Renal cortex interstitium (tissue), 11 donors: ENCODE data around the gene SNED1. TPM values are rescaled to one million over a fixed set of nuclear protein-coding genes. Genes with fewer than 3 reads are reported as not detected.

ENCODE experiments used
- DNase-seq, 11 donors: peaks; one replicate each; pipeline ENCODE4 v3.0.0-alpha.2; 2013; ENCODE audit warnings: low read depth in 9 of 11, low spot score in 4 of 11; ENCODE audit errors: extremely low read depth in 1 of 11
- polyA plus RNA-seq, 3 donors: library from polyadenylated mRNA; unstranded; fragments of 120-200 nt; gene quantifications; one replicate each; pipeline ENCODE4 v1.2.1, GENCODE V29; 2013; ENCODE audit not compliant: insufficient read length in 3 of 3

Gene SNED1
- polyA plus RNA-seq, 3 donors = 6.1 to 13.9 (median 8.1) TPM

DNA sequence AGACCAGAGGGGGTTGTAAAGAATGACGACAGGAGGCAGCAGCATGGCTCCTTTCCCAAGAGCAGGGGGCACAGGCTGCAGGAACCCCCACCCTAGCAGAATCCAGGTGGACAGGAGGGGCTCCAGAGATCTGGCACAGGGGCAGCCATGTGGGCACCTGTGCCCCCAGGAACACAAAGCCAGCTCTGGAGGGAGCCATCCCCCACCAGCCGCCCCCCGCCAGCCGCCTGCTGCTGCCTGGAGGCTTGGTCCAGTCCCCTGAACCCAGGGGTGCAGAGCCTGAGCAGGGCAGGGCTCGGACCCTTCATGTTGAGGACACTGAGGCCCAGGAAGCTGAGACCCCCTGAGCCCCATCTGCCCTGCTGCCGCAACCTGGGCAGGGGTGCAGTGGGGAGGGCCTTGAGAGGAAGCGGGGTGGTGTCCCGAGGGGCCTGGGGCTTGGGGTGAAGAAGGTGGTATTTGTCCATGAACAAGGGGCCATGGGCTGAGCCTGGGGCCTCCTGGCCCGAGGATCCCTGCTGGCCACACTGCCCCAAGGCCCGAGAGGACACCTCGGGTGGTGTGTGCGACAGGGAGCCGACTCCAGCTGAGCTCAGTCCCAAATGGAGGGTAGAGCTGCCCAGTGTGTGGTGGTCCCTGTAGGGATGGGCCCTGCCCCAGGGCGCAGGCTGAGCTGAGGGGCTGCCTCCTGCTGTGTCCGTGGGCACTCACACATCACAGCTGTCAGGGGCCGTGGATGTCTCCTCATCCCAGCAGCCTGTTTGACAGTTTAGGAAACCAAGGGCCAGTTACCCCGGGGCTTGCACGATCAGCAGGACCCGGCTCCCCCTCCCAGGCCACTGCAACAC is 39.8 kb upstream of the SNED1 start:
- no peak for DNase-seq

DNA sequence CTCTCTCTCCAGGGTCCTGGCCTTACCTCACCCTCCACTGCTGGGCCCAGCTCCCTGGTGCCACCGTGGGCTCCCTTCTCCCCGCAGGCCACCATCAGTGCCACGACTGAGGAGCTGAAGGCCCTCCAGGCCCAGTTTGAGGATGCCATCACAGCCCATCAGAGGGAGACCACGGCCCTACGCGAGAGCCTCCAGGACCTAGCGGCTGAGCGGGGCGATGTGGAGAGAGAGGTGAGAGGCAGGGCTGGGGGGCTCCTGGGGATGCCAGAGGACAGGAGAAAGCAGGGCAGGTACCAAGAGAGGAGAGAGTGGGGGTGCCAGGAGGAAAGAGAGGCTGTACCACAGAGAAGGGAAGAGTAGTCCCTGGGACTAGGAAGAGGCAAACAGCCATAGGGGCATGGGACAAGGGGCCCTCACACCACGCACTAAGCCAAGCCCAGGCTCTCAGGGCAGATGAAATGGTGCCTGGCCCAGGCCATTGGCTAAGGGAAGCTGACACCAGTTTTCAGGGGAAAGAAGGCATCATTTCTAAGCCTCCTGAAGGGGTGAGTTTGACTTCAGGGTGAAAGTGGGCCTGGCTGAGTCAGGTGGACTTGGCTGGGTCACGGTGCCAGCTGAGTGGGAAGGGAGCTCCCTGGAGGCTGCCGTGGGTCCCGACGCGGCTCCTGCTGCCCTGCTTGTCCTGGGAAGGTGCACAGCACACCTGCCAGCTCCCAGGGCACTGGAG is 39.0 kb upstream of the SNED1 start:
- DNase-seq = no peak

DNA sequence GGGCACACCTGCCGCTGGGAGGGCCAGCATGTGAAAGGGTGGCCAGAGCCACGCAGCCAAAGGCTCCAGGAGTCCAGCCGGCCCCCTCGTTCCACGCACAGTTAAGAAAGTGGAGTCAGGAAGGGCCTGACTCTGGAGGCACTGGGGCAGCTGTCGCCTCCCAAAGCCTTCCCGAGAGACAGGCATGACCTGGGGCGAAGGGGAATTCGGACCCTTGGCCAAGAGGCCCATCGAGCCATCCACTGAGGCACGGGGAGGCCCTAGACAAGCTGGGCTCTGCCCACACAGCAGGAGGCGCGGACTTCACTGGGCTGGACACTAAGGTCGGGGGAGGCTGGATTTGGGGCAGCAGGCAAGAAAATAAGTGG is 38.5 kb upstream of the SNED1 start:
- DNase-seq = no peak

DNA sequence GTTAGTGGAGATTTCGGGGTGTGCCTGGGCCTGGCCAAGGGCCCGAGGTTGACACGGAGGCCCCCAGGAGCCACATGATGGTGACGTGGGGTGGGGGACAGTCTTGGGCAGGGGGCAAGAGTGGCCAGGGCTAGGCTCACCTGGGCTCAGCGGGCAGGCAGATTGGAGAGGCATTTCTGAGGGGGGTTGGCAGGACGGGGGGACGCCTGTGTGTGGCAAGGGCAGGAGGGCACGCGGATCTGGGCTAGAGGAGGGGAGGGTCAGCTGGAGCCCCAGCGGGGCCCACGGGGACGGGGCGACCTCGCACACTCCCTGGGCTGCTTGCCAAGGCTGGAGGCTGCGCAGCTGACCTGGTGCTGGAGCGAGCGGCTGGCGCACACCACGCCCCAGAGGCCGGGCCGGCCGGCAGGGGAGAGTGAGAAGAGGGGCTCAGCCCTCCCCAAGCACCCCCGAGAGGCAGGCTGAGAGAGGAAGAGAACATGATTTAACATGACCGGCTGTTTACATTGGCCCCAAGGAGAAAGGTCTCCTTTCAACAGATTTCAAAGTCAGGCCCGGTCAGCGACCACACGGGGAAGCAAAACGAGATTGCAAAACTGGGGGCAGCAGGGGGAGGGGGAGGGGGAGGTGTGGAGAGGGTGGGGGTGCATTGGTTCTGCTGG is 38.0 kb upstream of the SNED1 start:
- peak; percentile 49 to 89 (median 76) for DNase-seq

DNA sequence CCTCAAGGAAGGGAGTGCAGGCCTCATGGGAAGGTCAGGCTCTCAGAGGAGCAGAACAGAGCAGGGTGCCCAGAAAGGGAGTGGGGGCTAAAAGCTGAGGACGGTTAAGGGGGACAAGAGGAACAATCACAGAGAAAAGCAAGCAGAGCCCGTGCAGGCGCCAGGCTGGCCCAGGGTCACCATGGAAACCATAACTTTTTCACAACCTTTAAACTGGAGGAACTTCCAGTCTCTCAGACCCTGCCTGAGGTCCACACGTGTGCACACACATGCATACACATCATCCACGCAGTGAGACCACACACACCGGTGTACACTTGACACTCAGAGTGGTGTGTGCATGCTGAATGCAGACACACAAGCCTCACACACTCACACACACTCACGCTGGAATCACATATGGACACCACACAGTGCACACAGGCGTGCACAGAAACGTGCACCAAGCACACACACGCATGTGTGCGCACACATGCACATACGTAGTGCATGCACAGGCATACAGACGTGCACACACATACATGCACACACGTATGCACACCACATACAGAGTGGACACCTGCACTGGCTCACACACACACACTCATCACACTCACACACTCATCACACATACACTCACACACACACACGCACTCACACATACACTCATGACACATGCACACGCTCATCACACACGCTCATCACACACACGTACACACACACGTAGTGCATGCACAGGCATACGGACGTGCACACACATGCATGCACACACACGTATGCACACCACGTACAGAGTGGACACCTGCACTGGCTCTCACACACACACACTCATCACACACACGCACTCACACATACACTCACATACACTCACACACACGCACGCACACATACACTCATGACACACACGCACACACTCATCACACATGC is 37.2 kb upstream of the SNED1 start:
- DNase-seq = peak in 8 of 11 donors; percentile 36 to 48 (median 41)

DNA sequence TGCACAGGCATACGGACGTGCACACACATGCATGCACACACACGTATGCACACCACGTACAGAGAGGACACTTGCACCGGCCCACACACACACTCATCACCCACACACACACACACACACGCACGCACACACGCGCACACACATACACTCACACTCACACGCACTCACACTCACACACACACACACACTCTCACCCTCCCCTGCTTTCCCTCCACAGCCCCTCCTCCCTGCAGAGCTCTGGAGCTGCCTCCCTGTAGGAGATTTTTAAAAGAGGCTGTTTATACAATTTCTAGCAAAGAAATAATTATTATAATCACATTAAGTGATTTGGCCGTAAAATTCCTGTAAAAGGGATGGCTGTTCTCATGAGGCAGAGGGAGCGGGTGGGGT is 36.5 kb upstream of the SNED1 start:
- DNase-seq = peak in 1 of 11 donors; percentile 27

DNA sequence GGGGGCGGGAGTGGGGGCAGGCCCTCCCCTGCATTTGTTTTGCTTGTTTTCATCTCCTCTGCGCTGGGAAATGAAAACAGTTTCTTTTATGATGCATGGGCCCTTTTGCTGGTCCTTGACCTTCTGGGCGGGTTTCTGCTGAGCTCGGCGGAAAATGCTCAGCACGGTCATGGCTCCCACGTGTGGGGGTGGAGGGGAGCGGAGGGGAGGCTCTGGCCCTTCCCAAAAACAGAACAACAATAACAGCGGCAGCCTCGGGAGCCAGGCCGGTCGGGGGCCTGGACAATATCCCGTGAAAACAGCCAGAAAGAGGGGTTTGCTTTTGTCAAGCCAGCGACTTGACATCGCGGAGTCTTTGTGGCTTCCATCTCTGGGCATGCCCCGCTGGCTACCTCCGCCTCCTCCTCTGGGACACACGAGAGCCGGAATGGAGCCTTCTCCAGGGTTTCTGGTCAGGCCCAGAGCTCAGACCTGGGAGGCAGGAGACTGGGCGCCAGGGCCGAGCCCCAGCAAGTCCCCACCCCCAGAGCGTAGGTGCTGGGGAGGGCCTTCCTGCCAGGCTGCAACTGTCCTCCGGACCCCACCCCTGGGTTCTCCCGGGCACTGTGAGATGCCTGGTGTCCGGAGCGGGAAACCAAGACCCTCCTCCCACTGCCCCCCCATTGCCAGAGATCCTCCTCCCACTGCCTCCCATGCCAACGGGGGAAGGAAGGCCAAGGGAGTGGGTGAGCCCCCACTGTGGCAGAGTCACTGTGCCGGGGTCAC is 35.9 kb upstream of the SNED1 start:
- DNase-seq = peak; percentile 66 to 90 (median 80)

DNA sequence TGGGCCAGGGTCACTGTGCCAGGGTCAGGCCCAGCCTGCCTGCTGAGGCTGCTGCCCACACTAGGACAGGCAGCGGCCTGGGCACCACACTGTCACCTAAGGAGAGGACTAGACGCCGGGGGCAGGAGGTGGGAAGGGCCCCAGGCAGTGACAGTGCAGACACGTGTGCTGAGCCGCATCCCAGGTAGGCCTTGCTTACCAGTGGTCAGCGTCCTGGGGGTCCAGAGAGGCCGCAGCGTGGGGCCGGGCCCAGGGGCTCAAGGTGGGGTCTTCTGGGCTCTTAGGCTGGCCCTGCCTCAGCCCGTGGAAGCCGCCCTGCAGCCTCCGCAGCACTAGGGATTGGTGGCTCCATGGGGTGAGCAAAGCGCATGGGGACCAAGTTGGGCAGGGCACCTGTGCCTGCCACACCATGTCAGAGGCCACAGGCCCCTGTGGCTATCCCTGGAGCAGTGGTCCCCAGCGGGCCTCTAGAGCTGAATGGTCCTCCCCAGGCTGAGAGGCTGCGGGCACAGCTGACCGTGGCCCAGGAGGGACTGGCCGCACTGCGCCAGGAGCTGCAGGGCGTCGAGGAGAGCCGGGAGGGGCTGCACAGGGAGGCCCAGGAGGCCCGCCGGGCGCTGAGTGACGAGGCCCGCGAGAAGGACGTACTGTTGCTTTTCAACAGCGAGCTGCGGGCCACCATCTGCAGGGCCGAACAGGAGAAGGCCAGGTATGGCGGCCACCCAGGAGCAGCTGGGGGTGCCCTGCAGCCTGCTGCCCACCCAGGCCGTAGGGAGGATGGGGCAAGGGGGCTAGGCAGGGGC is 35.2 kb upstream of the SNED1 start:
- no peak for DNase-seq

DNA sequence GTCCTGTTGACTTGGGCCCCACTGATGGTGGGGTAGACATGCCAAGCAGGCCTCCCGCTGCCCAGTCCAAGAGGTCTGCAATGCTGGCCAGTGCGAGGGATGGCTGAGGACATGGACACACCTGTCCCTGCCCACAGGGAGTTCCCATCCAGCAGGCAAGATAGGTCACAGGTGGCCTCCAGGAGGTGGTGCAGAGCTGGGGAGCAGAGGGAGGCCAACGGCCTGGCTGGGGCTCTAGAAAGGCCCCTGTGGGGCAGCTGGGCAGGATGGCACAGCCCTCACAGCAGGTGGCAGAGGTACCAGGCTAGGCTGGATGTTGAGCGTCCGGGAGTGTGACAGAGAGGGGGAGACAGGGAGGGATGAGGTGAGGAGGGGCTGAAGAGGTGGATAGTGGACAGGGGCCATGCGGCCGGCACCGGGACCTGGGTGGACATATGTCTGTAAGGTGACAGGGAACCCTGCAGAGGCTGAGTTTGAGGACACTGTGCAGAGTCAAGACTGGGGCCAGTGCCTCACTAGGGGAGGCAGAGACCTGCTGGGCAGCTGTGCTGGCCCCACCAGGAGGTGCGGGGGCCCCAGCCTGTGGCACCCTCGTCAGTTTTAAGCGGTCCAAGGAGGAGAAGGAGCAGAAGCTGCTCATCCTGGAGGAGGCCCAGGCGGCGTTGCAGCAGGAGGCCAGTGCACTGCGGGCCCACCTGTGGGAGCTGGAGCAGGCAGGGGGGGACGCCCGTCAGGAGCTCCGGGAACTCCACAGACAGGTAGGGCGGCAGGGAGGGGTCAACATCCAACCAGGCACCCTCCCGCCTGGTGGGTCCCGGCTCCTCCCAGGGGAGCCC is 34.3 kb upstream of the SNED1 start:
- DNase-seq = no peak

DNA sequence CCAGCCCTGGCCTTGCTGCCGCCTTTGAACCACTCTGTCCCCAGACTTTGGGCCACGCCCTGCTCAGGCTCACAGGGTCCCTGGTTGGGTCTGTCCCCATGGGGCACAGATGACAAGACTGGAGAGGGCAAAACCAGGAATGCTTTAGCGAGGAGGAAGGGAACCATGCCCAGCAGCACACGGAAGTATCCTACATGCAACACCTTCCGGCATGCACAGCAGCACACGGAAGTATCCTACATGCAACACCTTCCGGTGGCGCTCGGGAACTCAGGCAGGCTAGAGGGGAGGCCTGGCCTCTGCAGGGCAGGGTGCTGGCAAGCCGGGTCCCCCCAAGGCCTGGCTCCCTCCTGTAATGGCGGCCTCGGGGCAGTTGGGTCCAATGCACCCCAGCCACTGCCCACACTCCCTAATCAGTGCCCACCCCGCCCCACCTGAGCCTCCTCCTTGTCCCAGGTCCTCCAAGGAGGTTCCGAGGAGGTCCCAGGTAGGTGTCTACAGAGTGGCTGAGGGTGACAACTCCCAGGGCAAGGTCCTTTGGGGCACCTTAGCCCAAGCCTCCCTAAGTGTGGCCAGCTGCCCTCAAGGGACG is 33.6 kb upstream of the SNED1 start:
- no peak for DNase-seq

DNA sequence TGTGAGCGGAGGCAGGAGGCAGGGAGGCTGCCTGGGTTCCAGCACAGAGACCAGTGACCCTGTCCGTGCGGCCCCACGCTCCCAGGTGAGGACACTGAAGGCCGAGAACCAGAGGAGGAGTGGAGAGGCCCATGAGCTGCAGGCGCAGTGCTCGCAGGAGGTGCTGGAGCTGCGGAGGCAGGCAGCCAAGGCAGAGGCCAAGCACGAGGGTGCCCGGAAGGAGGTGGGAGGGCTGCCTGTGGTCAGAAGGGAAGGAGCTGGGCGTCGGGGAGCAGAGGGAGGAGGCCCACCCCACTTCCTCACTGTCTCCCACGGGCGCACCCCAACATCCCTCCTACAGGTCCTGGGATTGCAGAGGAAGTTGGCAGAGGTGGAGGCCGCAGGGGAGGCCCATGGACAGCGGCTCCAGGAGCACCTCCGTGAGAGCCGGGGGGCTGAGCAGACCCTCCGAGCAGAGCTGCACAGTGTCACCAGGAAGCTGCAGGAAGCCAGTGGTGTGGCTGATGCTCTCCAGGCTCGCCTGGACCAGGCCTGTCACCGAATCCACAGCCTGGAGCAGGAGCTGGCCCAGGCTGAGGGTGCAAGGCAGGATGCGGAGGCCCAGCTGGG is 33.0 kb upstream of the SNED1 start:
- DNase-seq = no peak

DNA sequence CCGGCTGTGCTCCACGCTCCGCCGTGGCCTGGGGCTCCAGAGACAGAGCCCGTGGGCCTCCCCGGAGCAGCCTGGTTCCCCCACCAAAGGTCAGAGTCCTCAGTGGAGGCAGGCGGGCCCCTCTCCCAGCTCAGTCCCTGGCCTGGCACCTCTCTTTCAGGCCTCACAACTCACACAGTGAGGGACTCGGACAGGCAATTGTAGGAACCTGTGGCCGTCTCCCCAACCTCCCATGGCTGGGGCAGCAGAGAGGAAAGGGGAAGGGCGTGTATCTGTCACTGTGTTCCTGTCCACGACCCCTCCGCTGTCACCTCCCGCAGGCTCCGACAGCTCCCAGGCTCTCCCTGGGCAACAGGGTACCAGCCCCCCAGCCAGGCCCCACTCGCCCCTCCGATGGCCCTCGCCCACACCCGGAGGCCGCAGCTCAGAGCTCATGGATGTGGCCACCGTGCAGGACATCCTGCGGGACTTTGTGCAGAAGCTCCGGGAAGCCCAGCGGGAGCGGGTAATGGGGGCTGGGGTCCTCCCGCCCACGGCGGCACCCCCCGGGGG is 32.4 kb upstream of the SNED1 start:
- DNase-seq = no peak

DNA sequence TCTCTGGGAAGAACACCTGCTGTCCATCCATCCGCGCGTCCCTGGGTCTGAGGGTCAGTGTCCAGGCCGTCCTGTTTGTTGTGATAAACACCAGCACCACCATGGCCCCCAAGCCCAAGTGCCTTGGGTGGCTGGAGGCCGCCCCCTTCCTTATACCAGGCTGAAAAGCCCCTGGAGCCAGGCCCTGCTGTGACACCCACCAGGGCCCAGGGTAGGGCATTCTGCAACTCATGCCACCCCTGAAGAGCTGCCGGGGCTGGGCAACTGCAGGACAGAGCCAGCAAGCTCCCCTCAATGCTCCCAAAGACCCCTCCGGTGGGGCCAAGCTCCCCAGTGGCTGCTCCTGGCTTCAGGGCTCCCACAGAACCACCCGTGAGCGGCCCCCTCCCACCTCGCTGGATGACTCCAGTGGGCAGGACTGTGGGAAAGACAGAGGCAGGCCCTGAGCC is 31.9 kb upstream of the SNED1 start:
- DNase-seq = no peak

DNA sequence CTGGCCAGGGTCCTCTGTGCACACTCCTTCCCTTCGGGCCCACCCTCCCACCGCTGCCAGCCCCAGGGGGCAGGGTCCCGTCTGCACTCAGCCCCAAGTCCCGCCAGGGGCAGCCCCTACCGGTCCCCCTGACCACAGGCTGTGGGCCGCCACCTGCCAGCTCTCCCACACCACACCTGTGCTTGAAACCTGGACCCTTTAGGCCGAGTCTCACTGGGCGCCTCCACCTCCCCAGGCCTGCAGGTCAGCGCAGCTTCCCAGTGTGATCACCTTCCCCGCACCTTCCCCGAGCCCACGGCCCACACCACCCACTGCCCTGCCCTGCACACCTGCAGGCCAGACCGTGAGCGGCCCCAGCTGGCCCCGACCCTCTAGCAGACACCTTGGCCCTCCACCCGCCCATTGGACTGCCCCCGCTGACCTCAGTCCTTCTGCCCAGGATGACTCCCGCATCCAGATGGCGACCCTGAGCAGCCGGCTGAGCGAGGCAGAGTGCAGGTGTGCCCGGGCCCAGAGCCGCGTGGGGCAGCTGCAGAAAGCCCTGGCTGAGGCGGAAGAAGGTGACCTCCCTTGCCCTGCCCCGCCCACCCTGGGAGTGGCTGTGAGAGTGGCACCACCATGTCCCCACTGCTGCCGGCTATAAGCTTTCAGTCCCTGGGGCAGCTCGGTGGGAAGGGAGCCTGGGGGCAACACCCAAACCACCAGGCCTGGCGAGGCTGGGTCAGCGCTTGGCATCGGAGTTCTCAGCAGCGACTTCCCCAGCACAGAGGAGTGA is 31.3 kb upstream of the SNED1 start:
- DNase-seq = no peak
